ENCODE results near the gene KCNAB1. TPM values are rescaled to one million over a fixed set of nuclear protein-coding genes. Genes with fewer than 3 reads are reported as not detected.

KCNAB1 gene
- total and polyA plus RNA-seq, 2 donors (not counting 1 experiment from before 2014, with no cell fraction given): not detected

- H3K4me1 Mint-ChIP-seq: peaks cover 9% of the 10 kb centered on the region
- WGBS (ENCODE audit: insufficient coverage): 89% methylated on average over 3 of the region's 10 CpGs
- no peak overlapping the region for H3K27ac ChIP-seq (ENCODE audit: low read length in 2 of 2)
- intact Hi-C loops (cut with micrococcal nuclease): no loop called here
- no peaks in the 10 kb centered on the region for H4K20me1 ChIP-seq (ENCODE audit: control insufficient read depth, insufficient read depth, low read length, poor library complexity, severe bottlenecking)
- peaks cover 15% of the 10 kb centered on the region for H3K27me3 Mint-ChIP-seq
- H3K4me1 ChIP-seq (ENCODE audit: control insufficient read depth in 2 of 2, insufficient read depth in 2 of 2, low read length in 2 of 2): peaks cover 4% of the 10 kb centered on the region in 2 donors
- ATAC-seq (ENCODE audit: low read depth) (no peak), DNase-seq (no peak)
- no peaks in the 10 kb centered on the region for H3K9me3 Mint-ChIP-seq (ENCODE audit: insufficient read depth)
- no peak overlapping the region for H3K27ac Mint-ChIP-seq
- H3K4me3 Mint-ChIP-seq: no peak overlapping the region
- TF ChIP-seq CTCF (IDR thresholded peaks at IDR 0.05) (no peak), EZH2 (IDR thresholded peaks at IDR 0.05; ENCODE audit: borderline replicate concordance, insufficient read depth, low read depth, low read length, poor library complexity, severe bottlenecking) (no peak)
- no peaks in the 10 kb centered on the region for H3K27me3 ChIP-seq (replicated peaks in 1 of 4; ENCODE audit: control extremely low read depth in 1 of 4, control insufficient read depth in 3 of 4, insufficient read depth in 4 of 4, low read length in 3 of 4)
- H3K4me2 ChIP-seq (replicated peaks; ENCODE audit: low read depth, low read length, poor library complexity, severe bottlenecking): no peak overlapping the region
- no peaks in the 10 kb centered on the region for H3K36me3 ChIP-seq (replicated peaks in 1 of 2; ENCODE audit: control extremely low read depth in 1 of 2, control insufficient read depth in 1 of 2, extremely low read depth in 1 of 2, insufficient read depth in 2 of 2, low read length in 1 of 2)
- H3K4me3 ChIP-seq (ENCODE audit: control extremely low read depth in 1 of 5, extremely low read depth in 1 of 5, insufficient read depth in 1 of 5, low read depth in 2 of 5, low read length in 4 of 5): no peak overlapping the region
- no peak overlapping the region for H3K9ac ChIP-seq (ENCODE audit: low read length)
- CTCF ChIA-PET: interaction anchor here (1.0 to 2.2 kb wide), 2 partner anchors 64 to 65 kb away, joined by 3 to 6 read pairs; no protein-coding TSS in a partner anchor
- H3K9me3 ChIP-seq (ENCODE audit: control extremely low read depth in 1 of 3, control insufficient read depth in 2 of 3, insufficient read depth in 1 of 3, low read length in 2 of 3): no peaks in the 10 kb centered on the region
- H3K79me2 ChIP-seq (ENCODE audit: control insufficient read depth, insufficient read depth, low read length): no peaks in the 10 kb centered on the region
- POLR2A ChIA-PET: no interaction called here
- no peak overlapping the region for H2AFZ ChIP-seq (ENCODE audit: insufficient read depth, low read depth, low read length, poor library complexity, severe bottlenecking)
Measured at GRCh38 chr3:156445117-156446090, 325.0 kb downstream of the KCNAB1 start.

GRCh38 chr3:156448300-156448699, 327.9 kb downstream of the KCNAB1 start:
- no peak overlapping the region for H3K9ac ChIP-seq (ENCODE audit: low read length)
- no peaks in the 10 kb centered on the region for H3K9me3 Mint-ChIP-seq (ENCODE audit: insufficient read depth)
- H3K27me3 ChIP-seq (replicated peaks in 1 of 4; ENCODE audit: control extremely low read depth in 1 of 4, control insufficient read depth in 3 of 4, insufficient read depth in 4 of 4, low read length in 3 of 4): no peaks in the 10 kb centered on the region
- TF ChIP-seq CTCF (IDR thresholded peaks at IDR 0.05) (peak; percentile 48), EZH2 (IDR thresholded peaks at IDR 0.05; ENCODE audit: borderline replicate concordance, insufficient read depth, low read depth, low read length, poor library complexity, severe bottlenecking) (no peak)
- POLR2A ChIA-PET: no interaction called here
- H3K9me3 ChIP-seq (ENCODE audit: control extremely low read depth in 1 of 3, control insufficient read depth in 2 of 3, insufficient read depth in 1 of 3, low read length in 2 of 3): no peaks in the 10 kb centered on the region
- H3K4me3 ChIP-seq (ENCODE audit: control extremely low read depth in 1 of 5, extremely low read depth in 1 of 5, insufficient read depth in 1 of 5, low read depth in 2 of 5, low read length in 4 of 5): no peak overlapping the region
- peaks cover 9% of the 10 kb centered on the region for H3K4me1 Mint-ChIP-seq
- H3K27ac Mint-ChIP-seq: no peak overlapping the region
- no peak overlapping the region for H3K4me2 ChIP-seq (replicated peaks; ENCODE audit: low read depth, low read length, poor library complexity, severe bottlenecking)
- CTCF ChIA-PET: interaction anchor here (3.1 kb wide), 1 partner anchor 63 kb away, joined by 16 read pairs; no protein-coding TSS in a partner anchor
- H3K27ac ChIP-seq (ENCODE audit: low read length in 2 of 2): no peak overlapping the region
- WGBS (ENCODE audit: insufficient coverage): 57% methylated on average over 1 of the region's 1 CpG
- peaks cover 16% of the 10 kb centered on the region for H3K27me3 Mint-ChIP-seq
- intact Hi-C loops (cut with micrococcal nuclease): loop anchor here (1.0 kb wide), 1 partner anchor 61 kb away; no protein-coding TSS in a partner anchor
- H3K36me3 ChIP-seq (replicated peaks in 1 of 2; ENCODE audit: control extremely low read depth in 1 of 2, control insufficient read depth in 1 of 2, extremely low read depth in 1 of 2, insufficient read depth in 2 of 2, low read length in 1 of 2): no peaks in the 10 kb centered on the region
- DNase-seq (peak; percentile 36), ATAC-seq (ENCODE audit: low read depth) (peak; percentile 53)
- H3K4me1 ChIP-seq (ENCODE audit: control insufficient read depth in 2 of 2, insufficient read depth in 2 of 2, low read length in 2 of 2): peaks cover 4% of the 10 kb centered on the region in 2 donors
- no peaks in the 10 kb centered on the region for H3K79me2 ChIP-seq (ENCODE audit: control insufficient read depth, insufficient read depth, low read length)
- H4K20me1 ChIP-seq (ENCODE audit: control insufficient read depth, insufficient read depth, low read length, poor library complexity, severe bottlenecking): no peaks in the 10 kb centered on the region
- no peak overlapping the region for H3K4me3 Mint-ChIP-seq
- no peak overlapping the region for H2AFZ ChIP-seq (ENCODE audit: insufficient read depth, low read depth, low read length, poor library complexity, severe bottlenecking)

Measured in B cell (primary cell).